GM19397 (cell line): ENCODE measurements around the gene PLA2G2F.

ENCODE experiments used
- ATAC-seq: cut with Tn5 transposase; IDR thresholded peaks from one replicate; pipeline ENCODE4 v1.9.1; 2021; ENCODE audit warnings: mild to moderate bottlenecking, moderate library complexity; ENCODE audit not compliant: unreplicated experiment

PLA2G2F gene, protein sequence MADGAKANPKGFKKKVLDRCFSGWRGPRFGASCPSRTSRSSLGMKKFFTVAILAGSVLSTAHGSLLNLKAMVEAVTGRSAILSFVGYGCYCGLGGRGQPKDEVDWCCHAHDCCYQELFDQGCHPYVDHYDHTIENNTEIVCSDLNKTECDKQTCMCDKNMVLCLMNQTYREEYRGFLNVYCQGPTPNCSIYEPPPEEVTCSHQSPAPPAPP

DNA sequence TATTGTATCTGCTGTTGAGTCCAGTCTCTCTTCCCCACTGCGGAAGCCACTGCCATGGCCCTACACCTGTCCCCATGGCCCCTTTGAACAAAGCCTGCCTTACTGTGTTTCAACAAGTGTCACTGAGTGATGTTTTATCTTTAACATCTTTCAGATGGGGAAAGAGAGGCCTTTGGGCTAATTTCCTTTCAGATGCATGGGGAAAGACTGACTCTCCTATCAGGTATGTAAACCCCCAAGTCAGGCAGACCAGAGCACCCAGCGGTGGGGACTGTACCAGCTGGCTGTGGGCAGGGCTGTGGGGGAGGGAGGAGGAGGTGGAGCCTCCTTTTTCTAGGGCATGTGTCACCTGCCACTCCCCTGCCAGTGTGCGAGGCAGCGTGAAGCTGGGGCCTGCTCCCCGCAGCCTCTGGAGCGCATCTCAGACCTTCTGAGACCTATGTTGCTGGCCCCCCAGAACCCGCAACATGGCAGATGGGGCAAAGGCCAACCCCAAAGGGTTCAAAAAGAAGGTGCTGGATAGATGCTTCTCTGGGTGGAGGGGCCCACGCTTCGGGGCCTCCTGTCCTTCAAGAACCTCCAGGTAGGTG lies at the start of gene PLA2G2F:
TSS of gene PLA2G2F (plus strand) at position 363 of the 590 bp plus-strand sequence. CDS start at position 468, 105 bp downstream.
- no peak for ATAC-seq

DNA sequence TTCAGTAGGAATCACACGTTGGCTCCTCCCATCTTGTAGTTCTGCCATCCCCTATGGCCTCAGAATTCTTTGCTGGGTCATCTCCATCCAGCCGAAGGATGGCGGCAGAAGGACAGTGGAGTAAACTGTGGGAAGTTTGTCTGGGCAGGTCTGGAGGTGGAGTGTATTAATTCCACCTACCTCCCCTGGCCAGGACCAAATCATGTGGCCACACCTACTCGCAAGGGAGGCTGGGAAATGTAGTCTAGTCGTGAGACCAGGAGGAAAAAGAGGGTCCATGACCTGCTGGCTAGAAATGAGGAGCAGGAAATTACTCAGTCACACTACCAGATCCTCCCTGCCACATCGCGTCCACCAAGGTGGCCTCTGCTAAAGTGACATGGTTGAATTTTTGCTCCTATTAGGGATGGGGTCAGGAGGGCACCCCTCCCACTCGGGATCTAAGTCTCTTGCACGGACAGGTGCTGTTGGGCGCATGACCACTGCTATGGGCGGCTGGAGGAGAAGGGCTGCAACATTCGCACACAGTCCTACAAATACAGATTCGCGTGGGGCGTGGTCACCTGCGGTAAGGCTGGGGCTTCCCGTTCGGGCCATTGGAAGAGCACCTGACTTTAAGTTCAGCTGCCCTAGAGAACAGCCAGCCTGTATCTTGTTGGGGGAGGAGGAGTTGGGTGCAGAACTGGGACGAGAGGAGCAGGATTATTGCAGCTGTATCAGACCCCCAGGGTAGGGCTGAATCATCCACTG lies 49.6 kb upstream of the PLA2G2F start:
- ATAC-seq = no peak

GRCh38 chr1:20090119-20090518 lies 49.0 kb upstream of the PLA2G2F start:
- ATAC-seq = no peak

DNA sequence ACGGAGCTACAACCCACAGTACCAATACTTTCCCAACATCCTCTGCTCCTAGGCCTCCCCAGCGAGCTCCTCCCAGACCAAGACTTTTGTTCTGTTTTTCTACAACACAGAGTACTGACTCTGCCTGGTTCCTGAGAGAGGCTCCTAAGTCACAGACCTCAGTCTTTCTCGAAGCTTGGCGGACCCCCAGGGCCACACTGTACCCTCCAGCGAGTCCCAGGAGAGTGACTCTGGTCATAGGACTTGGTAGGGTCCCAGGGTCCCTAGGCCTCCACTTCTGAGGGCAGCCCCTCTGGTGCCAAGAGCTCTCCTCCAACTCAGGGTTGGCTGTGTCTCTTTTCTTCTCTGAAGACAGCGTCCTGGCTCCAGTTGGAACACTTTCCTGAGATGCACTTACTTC lies 48.5 kb upstream of the PLA2G2F start:
- no peak for ATAC-seq

GRCh38 chr1:20093303-20093702 lies 45.8 kb upstream of the PLA2G2F start:
- ATAC-seq = no peak

GRCh38 chr1:20093940-20094391 lies 45.2 kb upstream of the PLA2G2F start:
- ATAC-seq = no peak

DNA sequence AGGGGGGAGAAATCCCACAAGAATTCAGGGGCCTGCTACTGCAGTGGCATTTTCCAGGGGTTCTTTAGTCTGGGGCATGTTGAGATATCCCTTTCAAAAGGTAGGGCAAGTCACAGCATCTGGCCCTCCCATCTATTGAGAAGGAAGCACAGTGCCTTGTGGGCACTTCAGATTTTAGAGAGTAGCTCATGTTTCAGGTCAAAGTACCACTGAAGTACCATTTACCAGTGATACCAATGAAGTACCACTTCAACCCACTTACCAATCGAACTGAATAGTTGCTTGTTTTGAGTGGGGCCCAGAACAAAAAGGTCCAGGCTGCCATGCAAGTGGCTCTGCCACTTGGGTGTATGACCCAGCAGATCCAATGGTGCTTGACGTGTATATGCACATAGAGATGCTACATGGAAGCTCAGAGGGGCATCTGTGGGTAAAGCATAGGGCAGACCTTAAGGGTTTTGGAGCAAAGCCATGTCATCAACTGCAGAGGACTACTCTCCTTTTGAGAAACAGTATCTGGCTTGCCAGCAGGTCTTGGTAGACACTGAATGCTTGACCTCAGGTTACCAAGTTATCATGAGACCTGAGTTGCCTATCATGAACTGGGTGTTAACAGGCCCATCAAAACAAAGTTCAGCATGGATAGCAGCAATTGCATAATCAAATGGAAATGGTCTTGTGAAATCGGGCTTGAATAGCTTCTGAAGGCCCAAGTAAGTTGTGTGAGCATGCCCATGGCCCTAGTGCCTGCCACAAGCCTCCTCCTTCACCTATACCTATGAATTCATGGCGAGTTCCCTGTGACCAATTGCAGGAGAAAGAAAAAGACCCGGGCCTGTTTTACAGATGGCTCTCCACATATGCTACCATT lies 43.3 kb upstream of the PLA2G2F start:
- ATAC-seq = no peak

- ATAC-seq = no peak
Observed at GRCh38 chr1:20096840-20097447, 42.2 kb upstream of the PLA2G2F start.

- no peak for ATAC-seq
Observed at GRCh38 chr1:20099533-20099932, 39.6 kb upstream of the PLA2G2F start.

DNA sequence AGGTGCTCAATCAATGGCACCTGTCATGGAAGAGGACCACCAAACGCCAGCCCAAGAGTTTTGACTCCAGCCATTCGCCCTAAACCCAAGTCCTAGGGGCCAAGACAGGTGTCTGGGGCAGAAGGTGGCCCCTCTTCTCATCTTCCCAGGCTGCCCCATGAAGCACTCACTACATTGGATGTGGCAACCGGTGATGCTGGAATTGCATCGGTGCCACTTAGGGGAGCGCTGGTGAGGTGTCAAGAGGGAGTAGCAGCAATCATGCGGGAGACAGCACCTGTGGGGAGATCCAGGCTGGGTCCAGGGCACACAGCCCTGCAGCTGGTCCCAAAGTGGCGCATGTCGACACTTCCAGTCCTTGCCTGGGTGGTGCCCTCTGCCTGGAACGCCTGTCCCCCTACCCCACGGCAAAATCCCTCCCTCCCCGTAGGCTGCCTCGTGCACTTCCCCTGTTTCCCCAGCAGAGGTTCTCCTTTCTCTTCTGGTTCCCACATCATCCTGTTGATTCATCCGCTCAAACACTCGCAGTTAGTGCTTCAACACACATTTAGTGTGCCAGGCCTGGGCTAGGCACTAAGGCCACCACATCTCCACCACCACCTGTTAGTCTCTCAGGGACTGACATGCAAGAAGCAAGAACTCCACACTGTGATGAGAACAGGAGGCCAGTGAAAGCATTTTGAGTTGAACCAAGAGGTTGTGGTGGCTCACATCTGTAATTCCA lies 38.3 kb upstream of the PLA2G2F start:
- no peak for ATAC-seq

- ATAC-seq = no peak
Observed at GRCh38 chr1:20102875-20103274, 36.2 kb upstream of the PLA2G2F start.

DNA sequence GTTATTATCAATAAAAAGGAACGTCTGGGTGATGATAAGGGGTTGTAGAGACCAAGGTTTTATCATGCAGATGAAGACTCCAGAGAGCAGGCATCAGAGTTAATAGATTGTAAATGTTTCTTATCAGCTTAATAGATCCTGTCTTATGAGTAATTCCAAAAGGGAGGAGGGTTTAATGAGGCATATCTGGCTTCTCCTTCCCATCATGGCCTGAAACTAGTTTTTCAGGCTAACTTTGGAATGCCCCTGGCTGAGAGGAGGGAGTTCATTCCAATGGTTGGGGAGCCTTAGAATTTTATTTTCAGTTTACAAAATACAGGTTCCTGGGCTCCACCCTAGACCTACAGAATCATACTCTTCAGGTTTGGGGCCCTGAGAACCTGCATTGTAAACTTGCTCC lies 33.3 kb upstream of the PLA2G2F start:
- no peak for ATAC-seq

- no peak for ATAC-seq
Observed at GRCh38 chr1:20107351-20107750, 31.8 kb upstream of the PLA2G2F start.

DNA sequence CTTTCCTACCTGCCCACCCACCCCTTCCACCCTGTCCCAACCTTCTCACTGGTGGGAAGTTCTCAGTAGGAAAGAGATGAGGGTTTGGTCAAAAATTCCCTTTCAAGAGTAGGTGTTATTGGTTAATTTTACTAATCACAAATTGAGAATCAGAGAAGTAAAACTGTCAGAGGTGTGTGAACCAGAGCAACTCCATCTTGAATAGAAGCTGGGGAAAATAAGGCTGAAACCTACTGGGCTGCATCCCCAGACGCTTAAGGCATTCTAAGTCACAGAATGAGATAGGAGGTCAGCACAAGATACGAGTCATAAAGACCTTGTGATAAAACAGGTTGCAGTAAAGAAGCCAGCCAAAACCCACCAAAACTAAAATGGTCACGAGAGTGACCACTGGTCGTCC lies 31.3 kb upstream of the PLA2G2F start:
- ATAC-seq = no peak

- no peak for ATAC-seq
Observed at GRCh38 chr1:20108366-20109123, 30.6 kb upstream of the PLA2G2F start.

DNA sequence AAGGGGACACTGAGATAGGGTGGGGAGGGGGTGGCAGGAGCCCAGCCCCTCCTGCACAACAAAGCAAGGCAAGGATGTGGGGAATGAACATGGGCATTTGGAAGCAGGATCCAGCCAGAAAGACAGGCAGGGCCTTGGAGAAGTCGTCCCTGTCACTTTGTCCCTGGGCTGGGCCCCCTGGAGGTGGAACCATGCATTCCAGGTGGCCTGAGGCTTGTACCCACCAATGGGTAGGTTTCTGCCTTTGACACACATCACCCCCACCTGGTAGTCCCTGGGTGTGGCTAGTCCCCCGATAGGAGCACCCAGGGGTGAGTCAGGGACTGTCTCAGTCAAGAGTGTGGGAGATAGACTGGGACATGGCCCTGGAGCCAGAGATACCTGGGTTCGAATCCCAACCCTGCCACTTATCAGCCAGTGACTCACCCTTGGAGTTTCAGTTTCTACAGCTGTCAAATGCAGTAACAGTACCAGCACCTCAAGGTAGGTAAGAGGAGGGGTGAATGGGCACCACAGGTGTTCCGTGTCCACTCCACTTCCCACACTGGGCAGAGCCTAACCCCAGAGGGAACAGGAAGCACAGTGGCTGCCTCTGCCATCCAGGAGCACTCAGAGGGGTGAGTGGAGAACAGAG lies 29.8 kb upstream of the PLA2G2F start:
- no peak for ATAC-seq

GRCh38 chr1:20110679-20111078 lies 28.4 kb upstream of the PLA2G2F start:
- ATAC-seq = no peak

GRCh38 chr1:20111452-20111851 lies 27.7 kb upstream of the PLA2G2F start:
- ATAC-seq = no peak
